DMS53 treated with DMSO at 0.1 percent for 48 hours (cell line): ENCODE measurements around the gene CHST1.
A peak's percentile ranks its signal among the peaks of the same experiment; 100 is the strongest.

Experiments used
- DNase-seq: peaks from one replicate; lab custom pipeline; 2025; ENCODE audit not compliant: unreplicated experiment; lab: John Stamatoyannopoulos, UW

CHST1 gene

GRCh38 chr11:45674481-45675190 is 9.2 kb upstream of the CHST1 start:
- no peak for DNase-seq

GRCh38 chr11:45673441-45673840 is 8.0 kb upstream of the CHST1 start:
- DNase-seq, result no peak

- DNase-seq, result no peak
Observed at GRCh38 chr11:45672593-45672992, 7.2 kb upstream of the CHST1 start.

GRCh38 chr11:45671246-45672171 is 6.1 kb upstream of the CHST1 start:
- no peak for DNase-seq

- no peak for DNase-seq
Observed at GRCh38 chr11:45670386-45671135, 5.1 kb upstream of the CHST1 start.

- no peak for DNase-seq
Observed at GRCh38 chr11:45669956-45670355, 4.5 kb upstream of the CHST1 start.

GRCh38 chr11:45669146-45669545 is 3.7 kb upstream of the CHST1 start:
- peak; percentile 20 for DNase-seq

- no peak for DNase-seq
Observed at GRCh38 chr11:45667929-45668680, 2.7 kb upstream of the CHST1 start.

GRCh38 chr11:45666648-45667642 is 1.5 kb upstream of the CHST1 start:
- no peak for DNase-seq

- DNase-seq, result peak; percentile 51
Observed at GRCh38 chr11:45665933-45666647, 668 bp upstream of the CHST1 start.

GRCh38 chr11:45664376-45665205 is 831 bp downstream of the CHST1 start:
- no peak for DNase-seq

GRCh38 chr11:45663486-45664375 is 1.7 kb downstream of the CHST1 start:
- peak; percentile 44 for DNase-seq

- no peak for DNase-seq
Observed at GRCh38 chr11:45662665-45663485, 2.5 kb downstream of the CHST1 start.

- no peak for DNase-seq
Observed at GRCh38 chr11:45662096-45662664, 3.2 kb downstream of the CHST1 start.

- DNase-seq, result no peak
Observed at GRCh38 chr11:45661439-45662055, 3.9 kb downstream of the CHST1 start.
